CD4-positive, alpha-beta T cell treated with Interleukin-1 beta for 1 hour (primary cell): ENCODE data around the gene KIAA1549.
"Not testable (repeated sequence)": the region's sequence is repeated elsewhere in the genome, so short reads cannot be mapped to it uniquely, and the experiment has no call there.

Experiments used
- DNase-seq, 2 donors: peaks; one replicate each; pipeline ENCODE4 v3.0.0-alpha.2; 2020 to 2022

KIAA1549 gene

GRCh38 chr7:138941545-138941944 is 39.6 kb downstream of the KIAA1549 start:
- no peak for DNase-seq

GRCh38 chr7:138940602-138941001 is 40.6 kb downstream of the KIAA1549 start:
- not testable (repeated sequence) for DNase-seq

- no peak for DNase-seq
These were observed 43.7 kb downstream of the KIAA1549 start for GRCh38 chr7:138937484-138937883.

GRCh38 chr7:138935465-138936011 is 45.7 kb downstream of the KIAA1549 start:
- no peak for DNase-seq

GRCh38 chr7:138934861-138935260 is 46.3 kb downstream of the KIAA1549 start:
- no peak for DNase-seq

- DNase-seq, result no peak
These were observed 46.8 kb downstream of the KIAA1549 start for GRCh38 chr7:138934367-138934766.

GRCh38 chr7:138932870-138933269 is 48.3 kb downstream of the KIAA1549 start:
- DNase-seq, result no peak

GRCh38 chr7:138932427-138932826 is 48.8 kb downstream of the KIAA1549 start:
- no peak for DNase-seq

GRCh38 chr7:138929969-138930368 is 51.2 kb downstream of the KIAA1549 start:
- no peak for DNase-seq

GRCh38 chr7:138926241-138926612 is 55.0 kb downstream of the KIAA1549 start:
- DNase-seq, result no peak

GRCh38 chr7:138924501-138925225 is 56.5 kb downstream of the KIAA1549 start:
- no peak for DNase-seq

GRCh38 chr7:138921277-138921676 is 59.9 kb downstream of the KIAA1549 start:
- DNase-seq, result no peak

- DNase-seq, result no peak
These were observed 61.3 kb downstream of the KIAA1549 start for GRCh38 chr7:138919911-138920310.

GRCh38 chr7:138919216-138919615 is 62.0 kb downstream of the KIAA1549 start:
- DNase-seq, result no peak

- DNase-seq, result no peak
These were observed 62.4 kb downstream of the KIAA1549 start for GRCh38 chr7:138918756-138919155.

GRCh38 chr7:138918176-138918575 is 63.0 kb downstream of the KIAA1549 start:
- DNase-seq, result no peak

- DNase-seq, result no peak
These were observed 63.4 kb downstream of the KIAA1549 start for GRCh38 chr7:138917771-138918170.

- DNase-seq, result no peak
These were observed 64.5 kb downstream of the KIAA1549 start for GRCh38 chr7:138916731-138917130.

GRCh38 chr7:138916275-138916674 is 64.9 kb downstream of the KIAA1549 start:
- no peak for DNase-seq

- no peak for DNase-seq
These were observed 67.4 kb downstream of the KIAA1549 start for GRCh38 chr7:138913783-138914182.

- DNase-seq, result no peak
These were observed 70.2 kb downstream of the KIAA1549 start for GRCh38 chr7:138911007-138911406.

- DNase-seq, result no peak
These were observed 73.3 kb downstream of the KIAA1549 start for GRCh38 chr7:138907850-138908249.

- no peak for DNase-seq
These were observed 73.9 kb downstream of the KIAA1549 start for GRCh38 chr7:138907201-138907847.

- no peak for DNase-seq
These were observed 77.2 kb downstream of the KIAA1549 start for GRCh38 chr7:138903859-138904435.
